Hepatocyte (in vitro differentiated cells): ENCODE results near the gene ICA1. TPM values are rescaled to one million over a fixed set of nuclear protein-coding genes. Genes with fewer than 3 reads are reported as not detected.

Experiments used
- DNase-seq: peaks from one replicate; pipeline ENCODE4 v3.0.0-alpha.2; 2016; ENCODE audit warnings: low spot score
- H2AFZ ChIP-seq: fragments of 200-600 bp; sonication (generic); 2 replicates; pipeline ENCODE4 v1.6.0; 2016; ENCODE audit warnings: antibody characterized with exemption, mild to moderate bottlenecking
- H3K27ac ChIP-seq: fragments of 200-600 bp; sonication (generic); 2 replicates; pipeline ENCODE4 v1.5.1; 2016; ENCODE audit warnings: mild to moderate bottlenecking
- H3K27me3 ChIP-seq: fragments of 200-600 bp; sonication (generic); 2 replicates; pipeline ENCODE4 v1.6.1; 2016
- H3K36me3 ChIP-seq: fragments of 200-600 bp; sonication (generic); replicated peaks from 2 replicates; pipeline ENCODE4 v1.5.1; 2016; ENCODE audit warnings: low read depth; ENCODE audit not compliant: insufficient read depth
- H3K4me1 ChIP-seq: fragments of 200-600 bp; sonication (generic); 2 replicates; pipeline ENCODE4 v1.5.1; 2016; ENCODE audit warnings: mild to moderate bottlenecking, moderate library complexity; ENCODE audit not compliant: insufficient read depth
- H3K4me2 ChIP-seq: fragments of 200-600 bp; sonication (generic); 2 replicates; pipeline ENCODE4 v1.6.0; 2016
- H3K4me3 ChIP-seq: fragments of 200-600 bp; sonication (generic); 2 replicates; pipeline ENCODE4 v1.5.1; 2016; ENCODE audit warnings: mild to moderate bottlenecking
- H3K79me2 ChIP-seq: fragments of 200-600 bp; sonication (generic); 2 replicates; pipeline ENCODE4 v1.6.0; 2017; ENCODE audit warnings: mild to moderate bottlenecking
- H3K9me2 ChIP-seq: fragments of 200-600 bp; sonication (generic); replicated peaks from 2 replicates; pipeline ENCODE4 v1.6.0; 2017; ENCODE audit warnings: mild to moderate bottlenecking; ENCODE audit not compliant: insufficient read depth
- H3K9me3 ChIP-seq: fragments of 200-600 bp; sonication (generic); 2 replicates; pipeline ENCODE4 v1.5.1; 2016; ENCODE audit warnings: low read depth, mild to moderate bottlenecking
- H4K20me1 ChIP-seq: fragments of 200-600 bp; sonication (generic); 2 replicates; pipeline ENCODE4 v1.6.0; 2016; ENCODE audit warnings: mild to moderate bottlenecking; ENCODE audit not compliant: insufficient read depth, poor library complexity, severe bottlenecking
- EZH2 ChIP-seq: fragments of 200-600 bp; sonication (generic); IDR thresholded peaks from 2 replicates; pipeline ENCODE4 v1.6.1; 2016; ENCODE audit warnings: antibody characterized with exemption, mild to moderate bottlenecking, borderline replicate concordance
- EZH2phosphoT487 ChIP-seq: fragments of 200-600 bp; sonication (generic); IDR thresholded peaks from one replicate; pipeline ENCODE4 v1.6.1; 2018; ENCODE audit warnings: antibody characterized with exemption, mild to moderate bottlenecking, low read depth, moderate library complexity; ENCODE audit not compliant: unreplicated experiment, severe bottlenecking
- WGBS: methylation state at CpG from one replicate; pipeline ENCODE4 v1.1.6; 2016; ENCODE audit warnings: low lambda C conversion rate; ENCODE audit errors: missing lambda C conversion rate; 5-methylcytosine and 5-hydroxymethylcytosine counted together
- polyA plus RNA-seq: library from polyadenylated mRNA; unstranded; fragments of >200 nt; fragmentation: Nextera tagmentation; extraction: Ambion mirVana; gene quantifications from 2 replicates; pipeline ENCODE4 v1.2.1, GENCODE V29; 2016
- total RNA-seq: library from RNA; depleted of rRNA; stranded (reverse); fragments of >200 nt; gene quantifications from 2 replicates; pipeline ENCODE4 v1.2.3, GENCODE V29; 2014
- TF ChIP-seq, protein P1 (sequence below): fragments of 200-600 bp; sonication (generic); IDR thresholded peaks from 2 replicates; pipeline ENCODE4 v1.5.1; 2016; ENCODE audit warnings: antibody characterized with exemption, mild to moderate bottlenecking; ENCODE audit not compliant: poor library complexity

The ICA1 gene
- total and polyA plus RNA-seq, 2 experiments from 2014 or later: 32.9 to 40.1 TPM

- Histone ChIP-seq H3K27ac (no peak overlapping the region), H3K4me1 (no peaks in the 10 kb centered on the region), H2AFZ (no peak overlapping the region), H3K9me2 (no peaks in the 10 kb centered on the region), H3K27me3 (no peaks in the 10 kb centered on the region), H3K36me3 (no peaks in the 10 kb centered on the region), H3K4me3 (no peak overlapping the region), H4K20me1 (no peaks in the 10 kb centered on the region), H3K79me2 (no peaks in the 10 kb centered on the region), H3K9me3 (no peaks in the 10 kb centered on the region), H3K4me2 (no peak overlapping the region)
- DNase-seq: no peak
- WGBS: 90% methylated on average over 11 of the region's 11 CpGs
- TF ChIP-seq EZH2 (no peak), EZH2phosphoT487 (no peak)
- TF ChIP-seq, protein P1, sequence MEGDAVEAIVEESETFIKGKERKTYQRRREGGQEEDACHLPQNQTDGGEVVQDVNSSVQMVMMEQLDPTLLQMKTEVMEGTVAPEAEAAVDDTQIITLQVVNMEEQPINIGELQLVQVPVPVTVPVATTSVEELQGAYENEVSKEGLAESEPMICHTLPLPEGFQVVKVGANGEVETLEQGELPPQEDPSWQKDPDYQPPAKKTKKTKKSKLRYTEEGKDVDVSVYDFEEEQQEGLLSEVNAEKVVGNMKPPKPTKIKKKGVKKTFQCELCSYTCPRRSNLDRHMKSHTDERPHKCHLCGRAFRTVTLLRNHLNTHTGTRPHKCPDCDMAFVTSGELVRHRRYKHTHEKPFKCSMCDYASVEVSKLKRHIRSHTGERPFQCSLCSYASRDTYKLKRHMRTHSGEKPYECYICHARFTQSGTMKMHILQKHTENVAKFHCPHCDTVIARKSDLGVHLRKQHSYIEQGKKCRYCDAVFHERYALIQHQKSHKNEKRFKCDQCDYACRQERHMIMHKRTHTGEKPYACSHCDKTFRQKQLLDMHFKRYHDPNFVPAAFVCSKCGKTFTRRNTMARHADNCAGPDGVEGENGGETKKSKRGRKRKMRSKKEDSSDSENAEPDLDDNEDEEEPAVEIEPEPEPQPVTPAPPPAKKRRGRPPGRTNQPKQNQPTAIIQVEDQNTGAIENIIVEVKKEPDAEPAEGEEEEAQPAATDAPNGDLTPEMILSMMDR: no peak
These were observed 114.1 kb downstream of the ICA1 start for GRCh38 chr7:8147760-8148463.

- DNase-seq: no peak
- Histone ChIP-seq H3K9me3 (no peaks in the 10 kb centered on the region), H2AFZ (no peak overlapping the region), H3K4me3 (no peak overlapping the region), H3K36me3 (no peaks in the 10 kb centered on the region), H3K27me3 (no peaks in the 10 kb centered on the region), H3K9me2 (no peaks in the 10 kb centered on the region), H3K79me2 (no peaks in the 10 kb centered on the region), H3K4me2 (no peak overlapping the region), H3K4me1 (no peaks in the 10 kb centered on the region), H3K27ac (no peak overlapping the region), H4K20me1 (no peaks in the 10 kb centered on the region)
- TF ChIP-seq, protein P1: no peak
- TF ChIP-seq EZH2phosphoT487 (no peak), EZH2 (no peak)
- WGBS: 57% methylated on average over 8 of the region's 8 CpGs
These were observed 115.1 kb downstream of the ICA1 start for GRCh38 chr7:8146788-8147413.

DNA sequence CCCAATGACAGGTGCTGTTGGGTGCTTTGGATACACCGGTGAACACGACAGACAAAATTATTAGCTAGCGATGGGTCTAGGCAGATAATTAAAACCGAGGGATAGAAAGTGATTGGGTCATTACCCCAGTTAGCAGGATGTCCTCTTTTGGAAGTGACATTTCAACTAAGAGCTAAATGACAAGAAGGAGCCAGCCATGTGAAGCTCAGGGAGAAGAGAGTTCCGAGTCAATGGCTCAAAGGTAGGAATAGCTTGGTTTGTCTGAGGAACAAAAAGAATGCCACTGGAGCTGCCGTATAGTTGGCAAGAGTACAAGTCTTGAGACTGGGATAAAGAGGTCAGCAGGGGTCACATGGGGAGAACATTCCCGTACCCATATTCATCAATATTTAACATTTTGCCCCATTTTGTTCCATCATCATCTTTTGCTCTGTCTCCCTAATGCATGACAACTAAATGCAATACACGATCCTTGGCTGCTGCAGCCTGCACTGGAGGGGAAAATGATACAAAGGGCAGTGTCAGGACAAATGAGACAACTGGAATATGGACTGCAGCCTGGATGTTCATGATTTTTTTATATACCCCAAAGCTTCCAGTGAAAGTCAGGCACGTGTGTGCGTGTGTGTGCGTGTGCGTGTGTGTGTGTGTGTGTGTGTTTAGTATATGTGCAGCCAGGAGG, 115.7 kb downstream of the ICA1 start:
- no peaks in the 10 kb centered on the region for H3K27me3 ChIP-seq
- H3K79me2 ChIP-seq: no peaks in the 10 kb centered on the region
- H3K27ac ChIP-seq: no peak overlapping the region
- TF ChIP-seq EZH2phosphoT487: no peak
- no peak for DNase-seq
- no peaks in the 10 kb centered on the region for H3K9me2 ChIP-seq
- whole genome bisulfite sequencing: 78% methylated on average over 12 of the region's 12 CpGs
- no peaks in the 10 kb centered on the region for H3K36me3 ChIP-seq
- H3K4me2 ChIP-seq: no peak overlapping the region
- H4K20me1 ChIP-seq: no peaks in the 10 kb centered on the region
- H3K4me1 ChIP-seq: no peaks in the 10 kb centered on the region
- H3K9me3 ChIP-seq: no peaks in the 10 kb centered on the region
- no peak overlapping the region for H3K4me3 ChIP-seq
- H2AFZ ChIP-seq: no peak overlapping the region

GRCh38 chr7:8144856-8145255, 117.1 kb downstream of the ICA1 start:
- Histone ChIP-seq H3K4me2 (no peak overlapping the region), H3K4me3 (no peak overlapping the region), H3K27ac (no peak overlapping the region), H3K4me1 (no peaks in the 10 kb centered on the region), H3K9me2 (no peaks in the 10 kb centered on the region), H3K9me3 (no peaks in the 10 kb centered on the region), H3K79me2 (no peaks in the 10 kb centered on the region), H3K36me3 (no peaks in the 10 kb centered on the region), H3K27me3 (no peaks in the 10 kb centered on the region), H4K20me1 (no peaks in the 10 kb centered on the region), H2AFZ (no peak overlapping the region)
- DNase-seq: no peak
- no peak for TF ChIP-seq EZH2phosphoT487
- TF ChIP-seq, protein P1: no peak
- no peak for TF ChIP-seq EZH2
- 90% methylated on average over 4 of the region's 4 CpGs for WGBS
